GM19240 (cell line): ENCODE data around the gene NANOGP8.

ENCODE experiments used
- DNase-seq: peaks from one replicate; pipeline ENCODE4 v3.0.0; 2011; ENCODE audit warnings: low spot score; ENCODE audit not compliant: insufficient read length

The NANOGP8 gene

GRCh38 chr15:35061161-35061824 is 23.8 kb downstream of the NANOGP8 start:
- no peak for DNase-seq

- no peak for DNase-seq
Observed at GRCh38 chr15:35060591-35060990, 24.5 kb downstream of the NANOGP8 start.

DNA sequence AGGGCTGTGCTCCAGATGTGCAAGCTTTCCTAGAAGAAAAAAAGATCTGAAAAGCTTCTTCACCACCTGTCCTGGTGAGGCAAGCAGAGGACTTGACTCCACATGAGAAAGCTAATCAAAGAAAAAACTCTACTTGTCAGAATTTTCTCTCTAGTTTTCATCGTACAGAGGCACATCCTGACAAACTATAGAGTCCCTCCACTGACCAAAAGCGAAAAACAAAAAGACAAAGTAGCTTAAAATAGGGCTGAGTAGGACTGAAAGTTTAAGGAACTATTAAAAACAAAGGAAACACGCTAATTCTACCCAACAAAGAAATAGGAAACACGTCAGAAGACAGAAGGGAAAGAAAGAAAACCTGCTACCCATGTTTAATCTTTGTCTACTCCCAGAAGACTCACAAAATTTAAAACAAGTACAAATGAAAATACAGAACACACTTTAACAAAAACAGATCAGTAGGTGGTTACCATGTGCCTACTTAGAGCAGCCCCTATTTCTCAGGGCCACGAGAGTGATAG is 26.5 kb downstream of the NANOGP8 start:
- no peak for DNase-seq

- no peak for DNase-seq
Observed at GRCh38 chr15:35055416-35056105, 29.5 kb downstream of the NANOGP8 start.

DNA sequence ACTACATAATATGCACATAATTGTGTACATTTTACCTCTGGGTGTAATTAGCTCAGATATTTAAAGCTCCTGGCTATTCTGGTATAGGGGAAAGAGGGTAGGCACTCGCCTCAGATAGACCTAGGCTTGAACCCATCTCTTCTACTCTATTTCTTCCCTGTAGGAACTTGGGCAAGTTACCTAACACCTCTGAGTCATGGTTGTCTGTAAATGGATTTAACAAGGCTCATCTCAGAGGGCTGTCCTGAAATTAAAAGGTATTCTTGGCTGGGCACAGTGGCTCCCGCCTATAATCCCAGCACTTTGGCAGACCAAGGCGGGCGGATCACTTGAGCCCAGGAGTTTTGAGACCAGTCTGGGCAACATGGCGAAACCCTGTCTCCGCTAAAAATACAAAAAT is 30.7 kb downstream of the NANOGP8 start:
- no peak for DNase-seq

DNA sequence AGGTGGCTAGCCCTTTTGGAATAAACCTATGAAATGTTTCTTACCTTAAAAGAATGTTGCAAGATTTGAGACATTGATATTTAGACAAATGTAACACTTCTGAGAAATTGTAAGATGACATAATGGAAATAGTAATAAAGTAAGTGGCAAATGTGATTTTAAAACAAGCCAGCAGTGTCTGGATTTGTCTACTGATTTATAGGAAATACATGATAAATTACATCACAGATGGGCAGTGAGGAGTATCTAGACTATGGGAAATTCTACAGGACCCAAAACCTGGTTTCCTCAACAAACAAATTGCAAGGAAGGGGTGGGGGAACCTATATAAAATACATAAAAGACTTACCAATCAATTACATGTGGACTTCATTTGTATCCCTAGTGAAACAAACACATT is 37.1 kb downstream of the NANOGP8 start:
- no peak for DNase-seq

GRCh38 chr15:35047528-35047927 is 37.6 kb downstream of the NANOGP8 start:
- DNase-seq, result no peak

DNA sequence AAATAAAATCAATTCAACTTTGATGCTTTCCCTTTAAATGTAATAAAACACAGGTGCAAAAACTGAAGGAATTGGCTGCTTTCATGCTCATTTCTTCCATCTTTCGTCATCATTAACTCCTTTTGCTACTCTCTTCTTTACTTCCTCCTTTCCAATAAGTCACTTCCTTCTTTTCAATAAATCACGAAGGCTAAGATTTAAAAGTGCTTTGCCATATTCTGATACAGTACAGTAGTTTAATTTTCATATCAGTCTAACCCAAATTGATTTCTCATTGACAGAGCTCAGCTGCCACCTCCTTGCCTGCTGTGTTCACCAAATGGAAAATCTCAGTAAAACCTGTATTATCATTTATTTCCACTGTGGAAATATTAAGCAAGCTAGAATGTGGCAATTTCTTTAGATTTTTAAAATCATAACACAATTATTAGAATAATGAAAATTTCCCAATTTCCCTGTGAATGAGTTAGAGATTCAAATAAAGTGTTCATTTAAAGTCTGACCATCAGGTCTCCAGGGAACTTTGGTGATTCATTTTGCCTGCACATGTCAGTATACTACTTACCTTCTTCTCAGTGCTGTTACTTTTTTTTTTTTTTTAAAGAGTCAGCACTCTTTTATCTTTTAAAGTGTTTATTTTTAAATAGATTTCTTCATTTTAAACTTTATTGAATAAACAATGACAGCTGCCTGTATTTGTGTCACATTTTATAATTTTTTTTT is 41.6 kb downstream of the NANOGP8 start:
- DNase-seq, result no peak

DNA sequence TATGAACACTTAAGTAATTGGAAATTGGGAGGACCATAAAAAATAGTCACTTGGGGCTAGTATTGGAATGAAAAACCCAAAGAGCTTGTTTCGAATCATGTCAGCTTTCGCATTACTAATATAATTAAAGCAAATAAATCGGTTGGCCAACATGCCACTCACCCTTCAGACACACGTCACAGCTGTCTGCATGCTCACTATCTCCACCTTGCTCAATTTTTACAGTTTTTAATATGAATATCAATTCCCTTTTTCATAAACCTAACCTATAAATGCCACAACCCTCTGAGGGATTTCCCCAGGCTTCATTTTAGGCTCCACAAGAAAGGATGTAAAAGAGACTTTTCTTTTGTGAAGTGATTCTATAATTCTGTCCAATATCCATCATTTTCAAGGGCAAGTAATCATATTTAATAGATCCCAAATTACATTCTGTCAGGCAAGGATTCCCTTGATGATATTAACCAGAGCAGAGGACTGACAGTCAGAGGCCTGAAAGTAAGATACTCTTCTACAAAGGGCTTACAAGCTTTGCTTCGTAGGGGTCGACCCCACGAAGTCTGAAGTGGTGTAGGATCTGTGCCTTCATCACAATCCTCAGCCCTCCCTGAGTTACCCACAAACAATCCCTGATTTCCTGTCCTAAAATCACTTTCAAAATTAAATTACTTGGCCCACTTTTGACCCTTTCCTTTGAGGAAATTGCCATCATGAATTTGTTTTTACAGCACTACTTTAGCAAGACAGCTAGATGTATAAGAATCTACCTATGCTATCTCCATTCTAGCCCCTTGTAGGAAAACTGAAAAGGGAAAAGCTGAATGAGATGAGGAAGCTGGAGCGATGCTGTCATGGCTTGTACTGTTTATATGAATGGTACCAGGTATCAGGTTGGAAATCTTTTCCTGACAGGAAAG is 44.5 kb downstream of the NANOGP8 start:
- no peak for DNase-seq

- DNase-seq, result no peak
Observed at GRCh38 chr15:35038626-35039451, 46.3 kb downstream of the NANOGP8 start.
